GM21515 (cell line): Measurements from ENCODE around the gene PIK3C3.

ENCODE experiments used
- ATAC-seq: cut with Tn5 transposase; IDR thresholded peaks from one replicate; pipeline ENCODE4 v1.9.1; 2021; ENCODE audit not compliant: unreplicated experiment

PIK3C3 gene

GRCh38 chr18:42114310-42114943, 159.4 kb downstream of the PIK3C3 start:
- peak; percentile 90 for ATAC-seq

- ATAC-seq: no peak
Observed at GRCh38 chr18:42126586-42126985, 171.6 kb downstream of the PIK3C3 start.

GRCh38 chr18:42131066-42131929, 176.3 kb downstream of the PIK3C3 start:
- ATAC-seq: no peak

DNA sequence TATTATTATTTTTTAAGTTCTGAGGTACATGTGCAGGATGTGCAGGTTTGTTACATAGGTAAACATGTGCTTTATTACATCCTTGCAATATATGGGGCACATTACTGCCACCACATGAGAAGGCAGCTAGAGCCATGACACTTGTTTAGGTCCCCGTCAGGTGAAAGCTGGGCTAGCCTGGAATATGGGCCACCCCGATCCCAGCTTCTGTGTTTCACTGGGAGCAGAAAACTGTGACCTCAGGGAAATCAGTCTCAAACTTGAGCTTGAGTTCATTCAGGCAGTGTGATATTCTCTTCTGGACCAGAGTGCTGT, 176.9 kb downstream of the PIK3C3 start:
- ATAC-seq: no peak
